ENCODE data around the gene TSHB. TPM values are rescaled to one million over a fixed set of nuclear protein-coding genes. Genes with fewer than 3 reads are reported as not detected.
A peak's percentile ranks its signal among the peaks of the same experiment; 100 is the strongest.

Gene TSHB
- total RNA-seq, 1 experiment from 2014 or later, result not detected

GRCh38 chr1:115059316-115059715, 29.7 kb downstream of the TSHB start:
- DNase-seq (ENCODE audit: low read depth), result no peak

- DNase-seq (ENCODE audit: low read depth), result no peak
These were observed 30.9 kb downstream of the TSHB start for GRCh38 chr1:115060501-115060900.

- peak; percentile 43 for DNase-seq (ENCODE audit: low read depth)
These were observed 32.9 kb downstream of the TSHB start for GRCh38 chr1:115062542-115063004.

- DNase-seq (ENCODE audit: low read depth), result no peak
These were observed 33.7 kb downstream of the TSHB start for GRCh38 chr1:115063228-115063901.

GRCh38 chr1:115064461-115064860, 34.8 kb downstream of the TSHB start:
- DNase-seq (ENCODE audit: low read depth), result no peak

GRCh38 chr1:115065021-115065420, 35.4 kb downstream of the TSHB start:
- peak; percentile 55 for DNase-seq (ENCODE audit: low read depth)

- peak; percentile 92 for DNase-seq (ENCODE audit: low read depth)
These were observed 37.7 kb downstream of the TSHB start for GRCh38 chr1:115067161-115067859.

- DNase-seq (ENCODE audit: low read depth), result peak; percentile 98
These were observed 39.4 kb downstream of the TSHB start for GRCh38 chr1:115068826-115069585.

- DNase-seq (ENCODE audit: low read depth), result peak; percentile 17
These were observed 40.2 kb downstream of the TSHB start for GRCh38 chr1:115069659-115070308.

GRCh38 chr1:115071012-115071664, 41.5 kb downstream of the TSHB start:
- no peak for DNase-seq (ENCODE audit: low read depth)

GRCh38 chr1:115073298-115074087, 43.9 kb downstream of the TSHB start:
- DNase-seq (ENCODE audit: low read depth), result no peak

GRCh38 chr1:115074839-115075534, 45.4 kb downstream of the TSHB start:
- DNase-seq (ENCODE audit: low read depth), result no peak

- peak; percentile 34 for DNase-seq (ENCODE audit: low read depth)
These were observed 46.8 kb downstream of the TSHB start for GRCh38 chr1:115076384-115076915.

GRCh38 chr1:115077286-115077983, 47.8 kb downstream of the TSHB start:
- peak; percentile 88 for DNase-seq (ENCODE audit: low read depth)

GRCh38 chr1:115077984-115078330, 48.3 kb downstream of the TSHB start:
- DNase-seq (ENCODE audit: low read depth), result no peak

GRCh38 chr1:115078708-115079107, 49.1 kb downstream of the TSHB start:
- no peak for DNase-seq (ENCODE audit: low read depth)

GRCh38 chr1:115082949-115083348, 53.3 kb downstream of the TSHB start:
- DNase-seq (ENCODE audit: low read depth), result no peak
